Natural killer cell (primary cell): Measurements from ENCODE around the gene ARMH3. TPM values are rescaled to one million over a fixed set of nuclear protein-coding genes. Genes with fewer than 3 reads are reported as not detected.
"Not testable (repeated sequence)": the region's sequence is repeated elsewhere in the genome, so short reads cannot be mapped to it uniquely, and the experiment has no call there.

ENCODE experiments used
- ATAC-seq, 3 donors: fragments of 150-1000 bp in 2 of 3; fragments of 200-7000 bp in 1 of 3; cut with Tn5 transposase; 1 replicate in 1 of 3; 2 replicates in 2 of 3; pipeline ENCODE4 v1.10.0; 2021; ENCODE audit warnings: mild to moderate bottlenecking in 2 of 3, moderate library complexity in 2 of 3
- DNase-seq, 2 donors: peaks; one replicate each; pipeline versions ENCODE4 v3.0.0 to v3.0.0-alpha.2; 2013 to 2021; ENCODE audit warnings: mixed read lengths in 1 of 2
- H3K27ac ChIP-seq: one replicate; pipeline ENCODE4 v1.5.1; 2013; ENCODE audit warnings: mild to moderate bottlenecking, low read length
- H3K27me3 ChIP-seq: one replicate; pipeline ENCODE4 v1.6.1; 2013; ENCODE audit warnings: low read length; ENCODE audit not compliant: control insufficient read depth, insufficient read depth
- H3K36me3 ChIP-seq: one replicate; pipeline ENCODE4 v1.6.1; 2013; ENCODE audit warnings: low read length; ENCODE audit not compliant: control insufficient read depth, insufficient read depth
- H3K4me1 ChIP-seq: one replicate; pipeline ENCODE4 v1.6.1; 2013; ENCODE audit warnings: low read length; ENCODE audit not compliant: control insufficient read depth, insufficient read depth
- H3K4me3 ChIP-seq: one replicate; pipeline ENCODE4 v1.5.1; 2013; ENCODE audit warnings: low read length
- H3K9me3 ChIP-seq: one replicate; pipeline ENCODE4 v1.6.1; 2013; ENCODE audit warnings: low read length; ENCODE audit not compliant: control insufficient read depth, insufficient read depth
- H3K27ac Mint-ChIP-seq, 2 donors: one replicate each; pipeline ENCODE4 v1.8.0; 2022; ENCODE audit warnings: mild to moderate bottlenecking in 2 of 2, mixed read lengths in 2 of 2, moderate library complexity in 1 of 2
- H3K27me3 Mint-ChIP-seq, 2 donors: one replicate each; pipeline ENCODE4 v1.8.0; 2022; ENCODE audit warnings: low read depth in 2 of 2, mixed read lengths in 2 of 2
- H3K36me3 Mint-ChIP-seq: one replicate; pipeline ENCODE4 v1.8.0; 2022; ENCODE audit warnings: mixed read lengths
- H3K4me1 Mint-ChIP-seq, 2 donors: one replicate each; pipeline ENCODE4 v1.8.0; 2022; ENCODE audit warnings: mixed read lengths in 2 of 2
- H3K4me3 Mint-ChIP-seq: one replicate; pipeline ENCODE4 v1.8.0; 2022; ENCODE audit warnings: mild to moderate bottlenecking, moderate library complexity, mixed read lengths
- H3K9me3 Mint-ChIP-seq, 2 donors: one replicate each; pipeline ENCODE4 v1.8.0; 2022; ENCODE audit warnings: mixed read lengths in 2 of 2
- WGBS: methylation state at CpG from one replicate; pipeline ENCODE4 v1.1.7; 2013; ENCODE audit warnings: missing lambda C conversion rate; ENCODE audit not compliant: insufficient coverage; 5-methylcytosine and 5-hydroxymethylcytosine counted together
- intact Hi-C: fragments of 100-400 bp; cut with micrococcal nuclease; formaldehyde crosslinking; loops from one replicate; pipeline ENCODE4 v1.14.2; 2022
- total RNA-seq, 4 donors: library from RNA; stranded (reverse); fragments of 120-200 nt in 1 of 4; gene quantifications; one replicate each; pipeline versions ENCODE4 v1.2.3 to v1.2.4, GENCODE V29; 2013 to 2022
- TF ChIP-seq, protein P1 (sequence below): fragments of 200-600 bp; IDR thresholded peaks from one replicate; pipeline ENCODE4 v1.8.0; 2022; ENCODE audit warnings: antibody characterized with exemption

The ARMH3 gene
- total RNA-seq, 3 donors from 2014 or later (not counting 1 experiment from before 2014, with no cell fraction given) = 29.9 to 38.9 (median 35.4) TPM

GRCh38 chr10:101986624-101986971, 69.4 kb downstream of the ARMH3 start:
- no peaks in the 10 kb centered on the region for H3K36me3 Mint-ChIP-seq
- no peak for ATAC-seq
- H3K4me3 ChIP-seq = no peak overlapping the region

GRCh38 chr10:101980677-101981076, 75.3 kb downstream of the ARMH3 start:
- H3K9me3 Mint-ChIP-seq, H3K4me1 Mint-ChIP-seq, H3K27me3 Mint-ChIP-seq, DNase-seq, H3K4me3 ChIP-seq, H3K4me1 ChIP-seq, H3K27me3 ChIP-seq, H3K4me3 Mint-ChIP-seq, ATAC-seq, H3K27ac Mint-ChIP-seq, H3K36me3 Mint-ChIP-seq, H3K36me3 ChIP-seq, intact Hi-C loops, H3K9me3 ChIP-seq, H3K27ac ChIP-seq: not testable (repeated sequence)
- WGBS = 100% methylated on average over 2 of the region's 2 CpGs

More at GRCh38 chr10:101986624-101986971, 69.4 kb downstream of the ARMH3 start:
- Histone ChIP-seq H3K9me3 (no peaks in the 10 kb centered on the region), H3K27ac (peak overlapping the region; percentile 2), H3K27me3 (no peaks in the 10 kb centered on the region), H3K4me1 (no peaks in the 10 kb centered on the region), H3K36me3 (peaks cover 49% of the 10 kb centered on the region)
- no peak overlapping the region for H3K4me3 Mint-ChIP-seq
- TF ChIP-seq, protein P1, sequence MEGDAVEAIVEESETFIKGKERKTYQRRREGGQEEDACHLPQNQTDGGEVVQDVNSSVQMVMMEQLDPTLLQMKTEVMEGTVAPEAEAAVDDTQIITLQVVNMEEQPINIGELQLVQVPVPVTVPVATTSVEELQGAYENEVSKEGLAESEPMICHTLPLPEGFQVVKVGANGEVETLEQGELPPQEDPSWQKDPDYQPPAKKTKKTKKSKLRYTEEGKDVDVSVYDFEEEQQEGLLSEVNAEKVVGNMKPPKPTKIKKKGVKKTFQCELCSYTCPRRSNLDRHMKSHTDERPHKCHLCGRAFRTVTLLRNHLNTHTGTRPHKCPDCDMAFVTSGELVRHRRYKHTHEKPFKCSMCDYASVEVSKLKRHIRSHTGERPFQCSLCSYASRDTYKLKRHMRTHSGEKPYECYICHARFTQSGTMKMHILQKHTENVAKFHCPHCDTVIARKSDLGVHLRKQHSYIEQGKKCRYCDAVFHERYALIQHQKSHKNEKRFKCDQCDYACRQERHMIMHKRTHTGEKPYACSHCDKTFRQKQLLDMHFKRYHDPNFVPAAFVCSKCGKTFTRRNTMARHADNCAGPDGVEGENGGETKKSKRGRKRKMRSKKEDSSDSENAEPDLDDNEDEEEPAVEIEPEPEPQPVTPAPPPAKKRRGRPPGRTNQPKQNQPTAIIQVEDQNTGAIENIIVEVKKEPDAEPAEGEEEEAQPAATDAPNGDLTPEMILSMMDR = no peak
- DNase-seq = no peak
- H3K27me3 Mint-ChIP-seq = no peaks in the 10 kb centered on the region
- H3K9me3 Mint-ChIP-seq = no peaks in the 10 kb centered on the region
- H3K27ac Mint-ChIP-seq = peak overlapping the region; percentile 62 to 63
- intact Hi-C loops = no loop called here
- WGBS = 51% methylated on average over 2 of the region's 3 CpGs
- peaks cover 0 to 8% of the 10 kb centered on the region in 2 donors for H3K4me1 Mint-ChIP-seq

DNA sequence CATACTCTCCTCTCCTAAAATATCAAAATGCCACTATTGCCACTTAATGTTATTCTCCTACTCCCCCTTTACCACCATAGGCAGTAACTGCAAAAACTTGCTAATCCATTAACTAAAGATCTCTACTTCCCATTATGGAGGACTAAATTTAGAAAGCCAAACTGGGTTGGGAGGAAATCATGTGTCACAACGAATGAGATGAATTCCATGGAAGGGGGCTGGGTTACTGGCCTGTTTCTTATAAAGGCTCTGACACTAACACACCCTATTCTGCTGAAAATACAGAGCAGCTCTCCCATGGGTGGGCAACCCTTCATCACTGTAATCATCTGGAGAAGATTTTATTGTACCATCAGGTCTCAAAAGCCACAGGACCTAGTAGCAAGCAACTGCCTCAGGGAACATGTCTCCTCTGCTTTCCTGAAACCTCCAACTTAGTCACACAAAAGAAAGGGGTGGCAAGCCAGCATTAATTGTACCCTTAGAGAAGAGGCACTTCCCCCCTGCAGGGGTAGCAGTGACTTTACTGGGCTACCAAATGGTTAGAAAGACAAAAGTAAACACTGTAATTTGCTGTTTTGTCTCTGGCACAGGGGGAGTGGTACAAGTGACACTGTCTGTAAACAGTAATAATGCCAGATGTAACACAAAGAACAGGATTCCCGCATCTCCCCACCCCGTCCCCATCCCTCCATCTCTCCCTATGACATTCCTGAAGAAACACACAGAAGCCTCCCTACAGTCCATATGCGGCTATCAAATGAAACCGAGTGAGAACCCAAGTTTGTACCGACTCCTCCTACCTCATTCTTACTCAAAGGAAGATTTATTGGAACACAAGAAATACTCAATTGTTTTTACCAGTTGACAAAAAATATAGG, 81.6 kb downstream of the ARMH3 start:
- H3K4me1 ChIP-seq = peaks cover 4% of the 10 kb centered on the region
- Mint-ChIP-seq H3K4me3 (peak overlapping the region; percentile 70), H3K36me3 (no peaks in the 10 kb centered on the region), H3K4me1 (peaks cover 11 to 12% of the 10 kb centered on the region in 2 donors), H3K9me3 (no peaks in the 10 kb centered on the region), H3K27me3 (no peaks in the 10 kb centered on the region), H3K27ac (peak overlapping the region; percentile 80 to 92)
- peaks cover 27% of the 10 kb centered on the region for H3K36me3 ChIP-seq
- H3K27ac ChIP-seq = peak overlapping the region; percentile 78
- no peaks in the 10 kb centered on the region for H3K9me3 ChIP-seq
- no peak overlapping the region for H3K4me3 ChIP-seq
- no peak for DNase-seq
- peak in 1 of 3 donors; percentile 32 for ATAC-seq
- TF ChIP-seq, protein P1 = no peak
- H3K27me3 ChIP-seq = no peaks in the 10 kb centered on the region
- intact Hi-C loops = no loop called here
- 100% methylated on average over 4 of the region's 6 CpGs for WGBS

DNA sequence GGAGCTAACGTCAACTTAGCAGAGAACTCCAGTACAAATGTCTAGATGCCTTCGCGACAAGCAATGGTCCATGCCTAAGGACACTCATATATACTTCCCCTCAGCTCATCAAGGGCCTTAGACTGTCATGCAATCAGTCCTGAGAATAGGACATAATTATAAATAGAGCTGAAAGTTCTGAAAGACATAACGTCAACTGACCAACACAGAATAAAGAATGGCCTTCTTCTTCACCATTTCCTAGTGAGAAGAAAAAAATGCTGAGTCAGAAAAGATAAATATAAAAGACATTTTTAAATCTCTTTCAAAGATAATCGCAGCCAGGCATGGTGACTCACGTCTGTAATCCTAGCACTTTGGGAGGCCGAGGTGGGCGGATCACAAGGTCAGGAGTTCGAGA, 83.2 kb downstream of the ARMH3 start:
- no peak overlapping the region for H3K27ac ChIP-seq
- no peaks in the 10 kb centered on the region for H3K27me3 ChIP-seq
- ATAC-seq (no peak), DNase-seq (no peak)
- Mint-ChIP-seq H3K9me3 (no peaks in the 10 kb centered on the region), H3K4me3 (peak overlapping the region; percentile 70), H3K36me3 (no peaks in the 10 kb centered on the region), H3K27ac (peak overlapping the region; percentile 80 to 92), H3K4me1 (peaks cover 11 to 12% of the 10 kb centered on the region in 2 donors), H3K27me3 (no peaks in the 10 kb centered on the region)
- no peak overlapping the region for H3K4me3 ChIP-seq
- H3K36me3 ChIP-seq = peaks cover 32% of the 10 kb centered on the region
- no peaks in the 10 kb centered on the region for H3K9me3 ChIP-seq
- WGBS = 88% methylated on average over 8 of the region's 9 CpGs
- intact Hi-C loops = no loop called here
- TF ChIP-seq, protein P1 = no peak
- peaks cover 4% of the 10 kb centered on the region for H3K4me1 ChIP-seq
